Measurements from ENCODE around the gene FAS.

Gene FAS

DNA sequence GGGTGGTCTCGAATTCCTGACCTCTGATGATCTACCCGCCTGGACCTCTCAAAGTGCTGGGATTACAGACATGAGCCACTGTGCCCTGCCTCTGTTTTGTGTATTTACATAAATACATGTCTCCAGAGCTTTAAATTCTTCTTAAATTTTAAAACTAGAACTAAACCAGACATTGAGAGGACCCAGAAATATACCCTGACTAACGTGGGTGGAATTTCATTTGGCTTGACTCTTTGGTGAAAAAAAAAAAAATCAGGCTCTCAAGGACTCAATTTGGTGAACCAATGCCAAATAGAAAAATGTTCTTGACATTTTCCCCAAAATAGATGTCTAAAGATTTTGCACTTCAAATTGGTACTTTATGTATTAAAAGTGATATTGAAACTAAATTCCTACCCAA lies 16.6 kb upstream of the FAS start:
- DNase-seq, result no peak

DNA sequence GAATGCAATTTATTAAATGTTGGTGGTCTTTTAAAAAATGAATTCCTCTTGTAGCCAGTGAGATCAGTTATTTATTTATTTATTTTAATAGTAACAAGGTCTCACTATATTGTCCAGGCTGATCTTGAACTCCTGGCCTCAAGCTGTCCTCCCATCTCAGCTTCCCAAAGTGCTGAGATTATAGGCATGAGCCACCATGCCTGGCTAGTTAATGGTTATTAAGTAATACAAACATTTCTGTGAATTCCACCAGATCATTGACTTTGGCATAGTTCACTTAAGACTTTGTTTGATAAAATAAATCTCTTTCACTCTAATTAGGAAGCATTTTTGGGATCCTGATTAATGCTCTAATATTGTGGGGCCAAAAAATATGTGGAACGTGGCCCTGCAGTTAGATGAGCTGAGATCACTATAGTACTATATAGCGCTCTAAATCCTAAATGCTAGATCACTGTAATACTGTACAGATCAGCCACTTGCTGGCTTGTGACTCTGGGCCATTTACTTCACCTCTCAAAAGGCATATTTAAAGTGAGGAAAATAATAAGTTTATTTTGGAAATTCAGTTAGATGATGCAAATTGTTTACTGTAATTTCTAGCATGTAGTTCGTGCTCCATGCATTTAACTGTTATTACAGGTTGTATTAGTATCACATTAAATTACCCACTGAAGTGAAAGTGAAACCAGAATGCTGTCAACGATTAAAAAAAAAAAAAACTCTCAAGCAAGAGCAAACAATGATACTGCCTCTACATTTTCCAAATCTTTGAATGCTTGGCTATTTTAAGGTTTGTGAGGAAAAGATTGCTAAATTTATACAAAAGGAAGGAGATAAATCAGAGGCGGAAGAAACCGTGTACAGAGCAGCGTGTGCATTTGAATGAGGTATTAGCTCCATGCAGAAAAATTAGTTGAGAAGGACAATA lies 15.9 kb upstream of the FAS start:
- DNase-seq, result peak; percentile 9

DNA sequence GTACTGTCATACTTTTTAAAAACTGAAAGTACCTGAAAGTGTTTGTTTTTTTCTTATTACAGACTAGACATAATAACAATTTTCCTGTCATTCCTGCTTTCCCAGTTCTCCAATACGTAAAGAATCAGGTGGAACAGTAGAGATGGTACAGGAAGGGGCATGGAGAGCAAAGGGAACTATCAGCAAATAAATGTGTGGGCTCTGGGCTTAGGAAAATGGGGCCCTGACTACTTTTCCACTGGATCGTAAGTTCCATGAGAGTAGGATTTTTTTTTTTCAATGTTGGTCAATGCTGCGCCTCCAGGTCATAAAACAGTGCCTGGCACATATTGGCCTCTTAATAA lies 15.2 kb upstream of the FAS start:
- no peak for DNase-seq

DNA sequence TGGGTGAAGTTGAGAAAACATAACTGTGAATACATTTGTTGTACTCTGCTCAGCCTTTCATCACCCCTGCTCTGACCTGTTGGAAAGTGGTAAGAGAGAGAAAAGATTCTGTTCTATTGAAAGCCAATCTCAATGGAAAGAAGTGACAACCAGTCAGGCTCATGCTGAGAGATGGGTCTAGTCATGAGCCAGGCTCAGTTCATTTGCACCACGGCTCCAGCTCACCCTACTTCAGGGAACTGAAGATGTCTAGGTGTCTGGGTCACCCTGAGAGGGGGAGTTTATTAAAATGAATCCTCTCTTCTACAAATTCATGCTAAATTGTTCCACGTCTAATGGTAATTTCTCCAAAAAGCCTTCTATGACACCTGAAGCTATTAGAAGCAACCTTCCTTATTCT lies 12.1 kb upstream of the FAS start:
- no peak for DNase-seq

DNA sequence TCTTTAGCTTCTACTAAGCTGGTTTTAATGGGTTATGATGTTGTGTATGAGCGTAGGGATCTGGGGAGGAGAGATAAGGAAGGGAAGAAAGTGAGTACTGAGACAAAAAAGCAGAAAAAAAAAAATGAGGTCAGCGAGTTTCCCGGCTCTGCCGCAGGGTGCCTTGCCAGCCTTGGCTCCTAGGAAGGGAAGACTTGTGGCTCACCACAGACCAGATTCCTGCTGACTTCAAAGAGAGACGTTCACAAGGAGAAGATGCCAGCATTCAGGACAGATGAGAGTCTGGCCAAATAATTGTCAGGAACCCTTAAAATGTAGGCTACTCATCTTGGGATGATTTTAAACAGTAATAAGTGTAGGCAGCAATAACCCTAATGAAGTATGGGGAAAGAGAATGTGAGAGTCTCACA lies 11.4 kb upstream of the FAS start:
- DNase-seq, result no peak

DNA sequence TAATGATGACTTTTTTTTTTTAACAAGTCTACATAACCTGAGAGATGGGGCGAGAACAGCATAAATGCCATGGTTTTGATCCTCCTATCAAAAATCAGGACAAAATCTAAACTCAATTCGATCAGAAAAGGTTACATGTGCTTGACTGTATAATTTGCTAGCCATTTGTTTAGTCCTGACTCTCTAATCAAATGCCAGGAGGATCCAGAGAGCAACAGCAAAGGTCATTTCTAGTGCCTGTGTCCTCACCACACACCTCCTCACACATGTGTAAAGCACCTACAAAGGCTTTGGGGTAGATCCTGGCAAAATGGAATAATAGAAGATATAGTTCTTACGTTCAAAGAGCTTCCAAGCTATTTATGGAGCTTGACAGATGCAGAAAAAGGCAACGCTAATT lies 11.0 kb upstream of the FAS start:
- no peak for DNase-seq

DNA sequence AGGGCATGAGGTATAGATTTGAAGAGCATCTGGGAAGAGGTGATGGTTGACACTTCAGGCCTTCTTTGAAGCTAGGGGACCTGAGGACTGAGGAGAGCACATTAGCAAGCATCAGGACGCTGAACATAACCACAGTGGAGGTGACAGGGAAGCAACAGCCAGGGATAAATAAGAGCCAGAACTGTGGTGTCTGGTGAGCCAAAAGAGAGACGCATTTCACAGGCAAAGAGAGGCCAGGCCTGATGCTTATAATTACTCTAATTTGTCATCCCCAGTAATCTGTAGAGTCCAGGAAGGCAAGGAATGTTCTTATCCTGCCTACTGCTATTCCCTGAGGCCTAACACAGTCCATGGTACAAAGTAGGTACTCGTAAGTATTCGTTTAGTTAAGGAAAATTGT lies 10.4 kb upstream of the FAS start:
- no peak for DNase-seq

DNA sequence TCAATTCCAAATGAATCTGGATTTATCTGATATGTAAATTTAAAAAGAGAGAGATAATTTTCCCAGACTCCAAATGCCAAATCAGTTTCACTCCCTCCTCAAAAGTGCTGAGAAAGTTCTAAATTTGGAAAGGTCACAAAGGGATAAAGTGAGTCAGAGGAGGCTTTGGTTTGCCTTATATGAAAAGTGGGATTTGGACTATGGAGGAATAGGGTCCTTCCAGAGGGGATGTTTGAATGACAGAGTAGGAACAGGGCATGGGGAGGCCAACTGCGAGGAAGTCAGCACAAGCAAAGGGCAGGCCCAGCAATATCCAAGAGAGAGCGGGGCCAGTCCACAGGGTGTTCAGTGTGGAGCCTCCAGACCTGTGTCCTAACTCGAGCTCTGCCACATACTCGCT lies 9.8 kb upstream of the FAS start:
- no peak for DNase-seq

DNA sequence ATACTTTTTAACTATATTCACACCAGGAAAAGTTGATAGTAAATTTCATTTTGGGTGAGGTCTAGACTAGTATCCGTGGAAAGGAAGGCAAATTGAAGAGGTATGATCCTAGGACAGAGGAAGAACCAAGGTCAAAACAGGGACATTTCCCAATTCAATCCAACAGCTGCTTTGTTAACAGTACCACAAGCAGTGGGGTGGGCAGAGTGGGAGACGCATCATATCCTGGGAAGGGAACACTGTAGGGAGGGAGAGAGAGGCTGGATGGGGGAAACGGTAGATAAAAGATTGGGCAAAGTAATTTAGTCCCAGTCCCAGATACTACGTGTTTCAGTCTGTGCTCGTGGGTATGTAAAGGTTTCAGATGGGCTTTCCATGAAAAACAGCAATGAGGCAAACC lies 9.2 kb upstream of the FAS start:
- DNase-seq, result no peak

DNA sequence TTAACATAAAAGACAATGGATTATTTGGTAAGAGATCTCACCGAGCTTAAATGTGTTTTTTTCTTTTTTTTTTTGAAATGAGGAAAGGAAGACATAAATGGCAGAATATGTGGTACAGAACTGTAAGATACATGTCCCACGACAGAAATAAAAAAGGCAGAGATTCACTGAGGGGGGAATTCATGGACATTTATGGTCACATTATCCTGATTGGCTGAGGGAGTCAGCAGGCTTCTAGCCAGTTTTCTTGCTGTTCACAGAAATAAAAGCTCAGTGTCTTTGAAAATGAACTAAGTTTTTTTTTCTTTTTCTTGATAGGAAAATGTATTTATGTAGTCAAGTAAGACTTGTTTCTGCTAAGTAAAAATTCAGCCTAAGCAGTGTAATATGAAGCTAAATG lies 8.2 kb upstream of the FAS start:
- DNase-seq, result no peak

DNA sequence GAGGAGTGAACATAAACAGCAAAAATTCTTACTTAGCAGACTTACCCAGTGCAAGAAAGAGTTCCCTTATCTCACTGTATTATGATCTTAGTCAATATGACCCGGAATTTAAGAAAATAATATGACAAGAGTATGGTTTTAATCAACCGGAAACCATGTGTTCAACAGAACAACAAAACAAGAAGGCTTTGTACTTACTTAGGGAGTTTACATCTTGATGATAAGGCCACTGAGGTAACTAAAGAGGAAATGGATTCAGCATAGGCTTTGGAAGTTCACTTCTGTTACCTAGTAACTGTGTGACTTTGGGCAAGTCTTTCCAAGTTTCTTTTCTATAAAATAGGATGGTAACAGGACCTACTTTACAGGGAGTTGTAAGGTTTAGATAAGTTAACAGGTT lies 7.4 kb upstream of the FAS start:
- no peak for DNase-seq

DNA sequence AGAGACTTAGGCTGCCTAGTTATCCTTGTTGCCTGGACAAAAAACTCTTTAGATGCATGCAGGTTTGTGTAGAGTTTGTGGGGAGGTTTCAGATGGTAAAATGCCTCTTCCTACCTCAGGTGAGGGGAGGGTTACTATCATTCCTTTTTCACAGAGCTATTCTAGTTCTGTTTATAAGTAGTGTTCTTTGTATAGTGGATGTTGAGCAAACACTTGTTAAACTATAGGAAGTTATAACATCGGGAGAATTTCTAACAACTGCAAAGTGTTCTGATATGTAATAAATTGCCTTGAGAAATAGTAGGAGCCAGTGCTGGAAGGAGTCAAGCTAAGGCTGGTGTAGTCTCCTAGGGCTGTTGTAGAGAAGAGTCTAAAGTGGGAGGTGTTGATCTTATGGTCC lies 6.7 kb upstream of the FAS start:
- DNase-seq, result no peak

DNA sequence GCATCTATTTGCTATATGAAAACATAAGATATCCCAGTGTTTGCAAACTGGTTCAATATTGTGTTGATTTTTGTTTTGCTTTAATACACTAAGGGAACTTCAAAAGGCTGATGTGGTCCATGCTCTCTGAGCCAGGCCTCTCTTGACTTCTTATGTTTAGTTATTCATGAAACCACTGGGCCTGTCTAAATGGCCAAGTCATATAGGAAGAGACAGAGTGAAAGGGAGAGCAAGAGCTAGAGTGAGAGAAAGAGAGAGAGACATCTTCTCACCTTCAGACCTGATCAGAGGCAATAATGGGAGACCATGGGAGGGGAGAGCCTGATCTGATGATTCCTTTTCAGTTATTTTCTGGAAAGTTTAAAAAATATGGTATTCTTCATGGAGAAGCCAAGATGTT lies 6.1 kb upstream of the FAS start:
- DNase-seq, result no peak

DNA sequence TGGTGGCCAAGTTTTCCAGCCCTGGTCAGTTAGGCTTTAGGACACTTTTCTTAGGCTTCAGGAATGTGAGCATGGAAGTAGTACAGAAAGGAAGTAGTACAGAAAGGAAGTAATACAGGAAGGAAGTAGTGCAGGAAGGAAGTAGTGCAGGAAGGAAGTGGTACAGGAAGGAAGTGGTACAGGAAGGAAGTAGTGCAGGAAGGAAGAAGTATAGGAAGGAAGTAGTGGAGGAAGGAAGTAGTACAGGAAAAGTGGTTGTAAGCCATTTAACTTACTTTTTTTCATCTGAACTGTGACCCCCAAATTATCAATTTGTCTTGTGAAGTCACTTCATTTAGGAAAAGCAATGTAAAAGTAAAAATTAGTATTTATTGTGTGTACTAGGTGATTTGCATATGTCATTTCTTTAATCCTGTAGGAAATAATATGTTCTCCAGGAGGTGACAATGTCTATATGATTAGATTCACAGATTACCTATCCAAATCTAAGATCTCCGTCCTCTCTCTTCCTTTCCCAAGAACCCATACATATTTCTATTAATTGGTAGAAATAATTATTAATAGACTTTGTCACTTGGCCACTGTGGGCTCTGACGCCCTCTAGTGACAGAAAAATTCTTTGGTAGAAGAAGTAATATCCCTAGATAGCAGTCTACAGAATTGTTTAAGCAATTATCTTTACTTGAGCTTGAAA lies 3.9 kb upstream of the FAS start:
- DNase-seq, result peak; percentile 54

DNA sequence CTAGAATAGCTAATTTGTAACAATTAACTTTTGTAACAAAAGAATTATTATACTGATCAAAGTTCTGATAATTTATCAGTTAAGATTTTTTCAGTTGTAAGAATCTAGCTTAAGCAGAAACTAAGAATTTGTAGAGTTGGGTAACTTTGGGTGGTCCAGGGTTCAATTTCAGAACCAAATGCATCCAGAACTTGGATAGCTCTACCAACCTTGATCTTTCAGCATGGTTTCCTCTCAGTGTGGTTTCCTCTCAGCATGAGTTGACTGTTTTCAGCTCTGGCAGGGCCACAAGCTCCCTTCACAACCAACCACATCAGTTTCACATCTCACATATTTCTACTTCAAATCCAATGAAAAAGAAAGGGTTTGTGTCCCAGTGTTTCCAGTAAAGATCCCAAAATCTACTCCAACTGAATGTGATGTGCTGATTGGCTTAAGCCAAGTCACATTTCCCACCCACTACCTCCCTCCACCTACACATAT lies 3.3 kb upstream of the FAS start:
- no peak for DNase-seq

DNA sequence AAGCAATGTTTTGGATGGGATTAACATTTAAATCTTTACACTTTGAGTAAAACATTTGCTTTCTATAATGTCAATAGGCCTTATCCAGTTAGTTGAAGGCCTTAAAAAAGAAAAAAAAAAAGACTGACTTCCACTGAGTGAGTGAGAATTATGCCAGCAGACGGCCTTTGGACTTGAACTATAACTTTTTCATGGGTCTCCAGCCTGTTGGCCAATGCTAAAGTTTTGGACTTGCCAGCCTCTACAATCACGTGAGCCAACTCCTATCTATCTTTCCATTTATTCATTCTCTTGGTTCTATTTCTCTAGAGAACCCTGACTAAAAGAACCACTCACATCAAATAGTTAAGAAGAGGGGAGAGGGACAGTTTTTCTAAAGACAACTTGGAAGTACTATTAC lies 2.8 kb upstream of the FAS start:
- no peak for DNase-seq

DNA sequence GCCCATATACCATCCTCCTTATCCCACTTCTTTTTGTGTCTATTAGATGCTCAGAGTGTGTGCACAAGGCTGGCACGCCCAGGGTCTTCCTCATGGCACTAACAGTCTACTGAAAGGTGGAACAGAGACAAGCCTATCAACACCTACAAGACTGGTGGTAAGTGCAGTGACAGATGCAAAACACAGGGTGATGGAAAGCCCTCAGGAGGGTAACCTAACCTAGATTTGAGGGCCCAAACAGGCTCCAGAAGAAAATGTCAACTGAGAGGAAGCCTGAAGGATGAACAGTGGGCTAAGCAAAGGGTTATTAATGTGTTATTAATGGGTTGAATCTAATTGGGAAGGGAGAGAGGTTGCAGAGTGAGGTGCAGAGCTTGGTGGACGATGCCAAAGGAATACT lies 1.2 kb upstream of the FAS start:
- no peak for DNase-seq

DNA sequence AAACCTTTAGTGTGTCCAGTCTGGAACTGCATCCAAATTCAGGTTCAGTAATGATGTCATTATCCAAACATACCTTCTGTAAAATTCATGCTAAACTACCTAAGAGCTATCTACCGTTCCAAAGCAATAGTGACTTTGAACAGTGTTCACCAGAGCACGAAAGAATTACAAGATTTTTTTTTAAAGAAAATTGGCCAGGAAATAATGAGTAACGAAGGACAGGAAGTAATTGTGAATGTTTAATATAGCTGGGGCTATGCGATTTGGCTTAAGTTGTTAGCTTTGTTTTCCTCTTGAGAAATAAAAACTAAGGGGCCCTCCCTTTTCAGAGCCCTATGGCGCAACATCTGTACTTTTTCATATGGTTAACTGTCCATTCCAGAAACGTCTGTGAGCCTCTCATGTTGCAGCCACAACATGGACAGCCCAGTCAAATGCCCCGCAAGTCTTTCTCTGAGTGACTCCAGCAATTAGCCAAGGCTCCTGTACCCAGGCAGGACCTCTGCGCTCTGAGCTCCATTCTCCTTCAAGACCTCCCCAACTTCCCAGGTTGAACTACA lies 694 bp upstream of the FAS start:
- DNase-seq, result no peak

DNA sequence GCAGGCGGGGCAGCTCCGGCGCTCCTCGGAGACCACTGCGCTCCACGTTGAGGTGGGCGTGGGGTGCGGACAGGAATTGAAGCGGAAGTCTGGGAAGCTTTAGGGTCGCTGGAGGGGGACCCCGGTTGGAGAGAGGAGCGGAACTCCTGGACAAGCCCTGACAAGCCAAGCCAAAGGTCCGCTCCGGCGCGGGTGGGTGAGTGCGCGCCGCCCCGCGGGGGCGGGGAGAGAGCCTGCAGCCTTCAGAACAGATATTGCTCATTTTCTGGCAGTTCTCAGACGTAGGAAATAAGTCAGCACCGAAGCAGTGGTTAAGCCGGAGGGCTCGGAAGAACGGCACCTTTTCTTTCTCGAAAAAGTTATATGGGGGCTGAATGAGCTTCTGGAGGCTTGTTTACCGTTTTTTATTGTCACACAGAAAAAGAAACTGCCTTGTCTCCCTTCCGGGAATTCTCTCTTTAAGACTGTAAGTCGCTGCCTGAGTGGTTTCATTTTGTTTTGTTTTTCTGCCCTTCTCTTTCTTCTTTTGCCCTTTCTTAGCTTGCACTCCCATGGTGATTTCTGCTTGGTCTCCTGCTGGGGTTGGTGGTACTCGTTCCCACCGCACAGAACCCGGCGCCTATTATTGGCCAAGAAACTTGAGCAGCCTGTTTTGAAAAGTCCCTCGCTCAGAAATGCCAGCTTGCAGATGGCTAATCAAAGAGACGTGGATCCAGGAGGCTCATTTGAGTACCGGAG lies 732 bp downstream of the FAS start:
- peak; percentile 55 for DNase-seq

DNA sequence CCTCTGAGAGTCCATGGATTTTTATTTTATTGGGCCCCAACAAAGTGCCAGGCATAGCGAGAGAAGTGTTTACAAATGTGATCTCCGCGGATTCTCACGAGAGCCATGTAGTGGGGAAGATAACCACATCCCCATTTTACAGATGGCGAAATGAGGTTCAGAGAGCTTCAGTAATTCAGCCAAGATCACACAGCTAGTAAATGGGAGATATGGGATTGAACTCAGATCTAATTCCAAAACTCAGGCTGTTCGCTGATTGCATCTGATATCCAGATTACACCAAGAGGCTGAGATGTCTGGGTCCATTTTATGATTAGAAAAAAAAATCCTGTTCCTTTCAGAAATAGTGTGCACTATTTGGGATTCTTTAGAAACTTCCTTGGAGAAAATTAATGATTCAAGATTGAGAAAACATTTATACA lies 1.3 kb downstream of the FAS start:
- DNase-seq, result no peak

DNA sequence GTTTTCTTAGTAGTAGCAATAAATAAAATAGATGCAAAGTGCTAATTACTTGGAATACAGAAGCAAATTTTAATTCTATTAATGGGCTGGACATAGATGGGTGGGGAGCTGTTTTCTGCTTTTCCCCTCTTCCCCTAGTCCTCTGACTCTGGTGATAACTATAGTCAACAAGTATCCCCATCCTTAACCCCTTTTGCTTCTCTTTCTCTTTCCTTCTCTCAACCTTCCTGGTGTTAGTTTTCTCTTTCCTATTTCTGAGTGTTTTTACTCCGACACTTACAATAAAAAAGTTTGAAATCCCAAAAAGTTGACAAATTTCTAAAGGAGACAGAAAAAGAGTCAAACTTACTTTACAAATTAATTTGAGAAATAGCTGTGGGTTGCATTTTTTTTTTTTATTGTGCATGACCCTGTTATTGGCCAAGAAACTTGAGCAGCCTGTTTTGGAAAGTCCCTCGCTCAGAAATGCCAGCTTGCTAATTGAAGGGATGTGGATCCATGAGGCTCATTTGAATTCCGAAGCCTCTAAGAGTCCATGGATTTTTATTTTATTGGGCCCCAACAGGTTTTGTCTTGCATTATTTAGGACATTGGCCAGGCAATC lies 2.4 kb downstream of the FAS start:
- DNase-seq, result peak; percentile 17

DNA sequence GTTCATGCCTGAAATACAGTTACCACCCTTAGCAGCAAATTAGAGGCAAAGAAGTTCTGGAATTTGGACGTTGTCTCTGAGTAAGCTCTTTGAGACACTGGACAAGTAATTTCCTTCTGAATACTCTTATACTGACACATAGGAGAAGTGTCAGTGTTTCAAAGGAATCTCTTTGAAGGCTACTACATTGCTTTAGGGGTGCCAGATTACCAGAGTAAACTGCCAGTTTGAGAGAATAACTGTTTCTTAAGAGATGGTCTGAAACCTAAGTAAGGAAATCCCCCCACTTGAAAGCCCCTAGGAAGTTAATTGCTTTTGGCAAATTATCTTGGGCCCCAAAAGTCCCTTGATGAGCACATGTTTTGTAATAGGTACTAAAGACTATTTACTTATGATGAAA lies 3.4 kb downstream of the FAS start:
- no peak for DNase-seq
